A673 (cell line): ENCODE measurements around the gene FAM13A.

Source experiments
- CTCF ChIP-seq: fragments of 300-800, 200-600 bp; sonication (generic); conservative IDR thresholded peaks from 2 replicates; pipeline ENCODE4 v1.5.1; 2017; ENCODE audit warnings: low read depth, mild to moderate bottlenecking, antibody characterized with exemption, low read length, moderate library complexity, mixed read lengths
- EZH2 ChIP-seq: fragments of 200-600 bp; sonication (generic); IDR thresholded peaks from 2 replicates; pipeline ENCODE4 v1.6.1; 2017; ENCODE audit warnings: borderline replicate concordance, low read depth, mild to moderate bottlenecking, mixed read lengths, antibody characterized with exemption, low read length; ENCODE audit not compliant: poor library complexity, severe bottlenecking

DNA sequence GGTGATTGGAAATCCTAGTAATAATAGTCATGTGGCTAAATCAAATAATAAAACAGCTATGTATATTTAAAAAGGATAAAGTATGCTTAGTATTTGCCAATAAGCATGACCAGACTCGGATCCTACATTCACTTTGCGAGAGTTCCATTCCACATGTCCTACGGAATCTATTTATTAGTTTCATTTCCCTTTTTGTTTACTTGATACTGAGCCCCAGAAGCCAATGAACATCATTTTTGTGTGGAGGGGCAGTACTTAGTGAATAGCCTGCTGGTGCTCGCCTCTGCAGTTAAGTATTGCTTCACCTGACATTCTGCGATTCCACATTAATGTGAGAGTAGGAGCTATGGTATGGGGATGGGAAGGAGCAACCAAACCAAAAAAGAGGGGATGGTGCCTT is 300.8 kb downstream of the FAM13A start:
- no peak for TF ChIP-seq CTCF
- TF ChIP-seq EZH2: no peak
